NCI-H1417 (cell line): ENCODE results near the gene CHRM4.

Experiments used
- DNase-seq, 3 experiments: peaks; one replicate each; lab custom pipeline; 2025; lab: John Stamatoyannopoulos, UW

The CHRM4 gene

DNA sequence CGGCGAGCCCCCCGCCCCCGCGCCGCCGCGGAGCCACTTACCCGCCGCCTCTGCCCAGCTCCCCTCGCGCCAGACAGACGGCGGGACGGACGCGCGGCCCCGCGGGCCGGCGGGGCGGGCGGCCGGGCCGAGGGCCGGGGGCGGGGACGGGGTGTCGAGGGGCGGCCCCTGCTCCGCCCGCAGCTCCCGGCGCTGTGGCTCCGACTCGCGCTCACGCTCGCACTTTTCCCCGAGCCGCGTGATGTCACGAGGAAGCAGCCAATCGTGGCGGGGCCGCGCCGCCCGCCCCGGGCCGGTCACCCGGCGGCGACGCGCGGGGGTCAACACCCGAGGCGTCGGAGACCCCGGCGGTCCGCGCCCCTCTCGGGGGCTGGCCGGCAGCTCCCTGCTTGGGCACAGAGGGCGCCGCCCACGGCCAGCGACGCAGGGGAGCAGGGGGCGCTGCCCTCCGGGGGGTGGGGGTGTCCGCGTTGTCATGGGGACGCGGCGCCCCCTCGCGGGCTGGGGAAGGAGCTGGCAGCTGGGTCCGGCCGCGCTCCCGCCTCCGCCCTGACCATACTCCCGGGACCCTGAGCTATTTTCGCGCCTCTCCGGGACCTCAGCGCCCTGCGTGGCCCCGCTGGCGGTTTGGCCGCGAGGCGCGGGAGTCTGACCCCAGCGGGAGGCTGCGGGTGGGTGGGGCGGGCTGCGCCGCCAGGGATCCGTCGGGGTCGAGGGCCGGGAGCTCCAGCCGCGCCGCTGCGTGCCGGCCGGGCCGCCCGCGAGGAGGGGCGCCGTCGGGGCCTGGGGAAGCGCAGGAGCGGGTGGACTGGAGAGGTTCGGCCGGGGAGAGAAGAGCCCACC, at the start of gene CHRM4:
Gene CHRM4, minus strand, starts transcription at position 199 of the 843 bp plus-strand sequence. CDS start 5,219 bp downstream, outside the sequence.
- DNase-seq = peak; percentile 18 to 95 (median 86)

DNA sequence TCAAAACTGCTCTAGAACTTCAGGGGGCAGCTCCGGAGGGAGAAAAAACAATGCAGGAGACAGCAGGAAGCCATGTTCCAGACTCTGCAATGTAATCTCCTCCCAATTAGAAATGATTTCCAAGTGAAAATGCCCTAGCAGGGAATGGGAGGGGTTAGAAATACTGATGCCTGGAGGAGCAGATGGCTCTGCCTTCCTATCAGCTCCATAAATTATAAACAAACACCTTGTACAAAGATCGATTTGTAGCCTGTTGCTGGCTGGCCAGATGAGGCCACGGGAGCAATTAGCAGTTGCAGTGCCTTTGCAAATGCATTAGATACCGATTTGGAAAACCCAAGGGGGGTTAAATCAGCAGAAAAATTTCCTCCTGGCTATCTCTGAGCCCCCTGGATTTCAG, 46.6 kb upstream of the CHRM4 start:
- DNase-seq = peak in 2 of 3 experiments; percentile 17 to 44

GRCh38 chr11:46437122-46437689, 45.6 kb upstream of the CHRM4 start:
- no peak for DNase-seq

- no peak for DNase-seq
These were observed 44.5 kb upstream of the CHRM4 start for GRCh38 chr11:46436113-46436512.

DNA sequence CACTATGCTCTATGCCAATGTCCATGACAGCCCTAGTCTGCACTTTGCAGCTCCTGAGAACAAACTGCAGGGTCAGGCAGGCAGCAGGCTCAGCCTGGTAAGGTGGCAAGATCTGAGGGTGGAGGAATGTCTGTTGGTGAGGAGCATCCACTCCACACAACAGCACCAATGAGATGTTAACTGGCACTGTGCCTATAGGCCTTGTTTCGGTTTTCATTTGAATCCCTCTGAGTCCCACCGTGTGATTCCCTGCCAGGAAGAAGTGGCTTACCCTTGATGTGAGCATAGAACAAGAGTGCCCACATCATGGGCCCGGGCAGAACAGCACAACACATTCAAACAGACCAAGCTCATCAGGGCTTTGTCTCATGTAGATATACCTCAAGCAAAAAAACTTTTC, 44.1 kb upstream of the CHRM4 start:
- no peak for DNase-seq

GRCh38 chr11:46431211-46431610, 39.6 kb upstream of the CHRM4 start:
- DNase-seq = no peak

GRCh38 chr11:46429717-46430116, 38.1 kb upstream of the CHRM4 start:
- no peak for DNase-seq

- no peak for DNase-seq
These were observed 35.8 kb upstream of the CHRM4 start for GRCh38 chr11:46427364-46427763.

DNA sequence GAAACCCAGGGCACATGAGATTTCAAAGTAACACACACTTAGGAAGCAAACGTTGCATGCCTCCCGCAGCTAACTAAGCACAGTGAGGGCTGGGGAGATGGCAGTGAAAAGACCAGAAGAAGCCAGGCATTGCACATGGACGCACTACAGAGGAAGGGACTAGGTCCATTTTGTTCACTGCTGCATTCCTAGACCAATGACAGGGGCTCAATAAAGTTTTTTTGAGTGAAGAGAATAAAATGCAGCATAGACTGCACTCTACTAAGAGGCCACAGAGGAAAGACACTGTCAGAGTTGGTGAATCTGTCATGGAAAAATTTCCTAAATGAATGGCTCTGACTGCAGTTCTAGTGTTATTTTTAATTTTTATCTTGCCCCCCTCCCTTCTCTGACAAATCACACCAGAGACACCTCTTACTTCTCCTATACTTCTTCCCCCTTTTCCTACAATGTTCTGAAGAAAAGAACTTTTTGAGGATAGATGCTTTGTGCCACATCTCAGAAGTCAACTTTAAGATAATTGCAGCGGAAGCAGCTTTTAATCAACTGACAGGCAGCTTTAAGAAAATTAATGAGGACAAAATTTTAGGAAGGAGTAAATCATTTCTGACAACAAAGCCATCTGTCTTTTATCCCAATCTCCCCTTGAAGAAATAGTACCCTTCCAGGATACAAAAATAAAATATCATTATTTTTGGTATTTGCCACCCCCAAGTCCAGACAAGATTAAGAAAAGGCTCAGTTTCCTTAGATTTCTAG, 34.8 kb upstream of the CHRM4 start:
- no peak for DNase-seq

DNA sequence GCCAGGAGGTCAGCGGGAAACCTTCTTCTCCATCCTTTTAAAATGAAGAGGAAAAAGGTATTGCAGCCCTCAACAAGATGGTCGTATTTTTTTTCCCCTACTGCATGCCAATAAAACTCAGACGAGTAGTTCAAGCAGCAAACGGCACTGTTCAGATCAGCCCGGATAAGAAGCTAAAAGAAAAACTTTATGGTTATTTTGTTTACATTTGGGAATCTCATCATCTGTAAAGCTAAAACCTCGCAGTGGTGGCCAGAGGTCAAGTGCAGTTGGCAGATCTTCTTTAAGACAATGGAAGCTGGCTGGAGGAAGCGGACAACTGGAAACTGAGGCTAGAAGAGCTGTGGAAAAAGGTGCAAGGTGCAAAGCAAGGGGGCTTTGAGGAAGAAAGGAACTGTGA, 31.0 kb upstream of the CHRM4 start:
- no peak for DNase-seq

DNA sequence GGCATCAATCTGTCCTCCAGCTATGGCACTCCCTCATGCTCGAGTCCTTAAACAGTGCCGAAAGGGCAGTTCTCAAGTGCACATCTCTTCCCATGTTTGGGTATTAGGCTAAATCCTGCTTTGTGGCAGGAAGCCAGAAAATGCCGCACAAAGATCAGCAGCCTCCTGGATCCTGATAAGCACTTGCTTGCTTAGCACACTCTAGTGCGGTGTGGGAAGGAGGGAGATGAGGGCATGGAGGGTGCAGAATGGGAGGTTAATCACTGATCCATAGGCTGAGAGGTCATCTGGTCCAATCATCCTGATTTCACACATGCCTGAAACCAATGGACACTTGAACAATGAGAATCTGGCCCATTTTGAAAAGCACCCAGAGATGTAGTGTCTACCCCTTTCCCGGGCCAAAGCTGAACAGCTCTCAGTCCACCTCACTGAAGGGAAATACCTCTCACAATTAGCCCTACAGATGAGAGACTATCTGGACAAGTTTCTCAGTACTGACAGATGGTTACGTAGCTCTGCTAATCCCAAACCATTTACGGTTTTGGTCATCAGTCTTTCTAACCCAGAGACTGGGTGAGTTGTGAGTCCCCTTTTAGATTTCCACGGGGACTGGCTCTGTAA, 29.8 kb upstream of the CHRM4 start:
- DNase-seq = no peak

GRCh38 chr11:46420513-46420912, 28.9 kb upstream of the CHRM4 start:
- DNase-seq = no peak

DNA sequence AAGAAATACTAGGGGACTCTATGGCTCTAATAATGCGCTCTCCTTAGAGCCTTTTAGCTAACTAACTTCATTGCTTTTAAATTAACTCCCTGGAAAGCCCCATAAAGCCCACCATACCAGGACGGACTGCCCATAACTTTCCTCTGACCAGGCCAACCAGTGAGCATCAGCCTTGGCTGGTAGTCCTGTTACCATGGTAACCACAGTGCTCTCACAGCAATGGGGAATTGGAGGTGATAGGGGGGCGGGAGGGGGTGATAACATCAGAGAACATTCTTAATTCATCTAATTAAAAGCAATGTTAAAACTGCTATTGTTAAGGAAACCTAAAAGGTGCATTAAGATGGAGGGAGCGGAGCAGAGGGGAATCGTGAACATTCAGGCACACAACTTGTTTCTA, 27.2 kb upstream of the CHRM4 start:
- no peak for DNase-seq

DNA sequence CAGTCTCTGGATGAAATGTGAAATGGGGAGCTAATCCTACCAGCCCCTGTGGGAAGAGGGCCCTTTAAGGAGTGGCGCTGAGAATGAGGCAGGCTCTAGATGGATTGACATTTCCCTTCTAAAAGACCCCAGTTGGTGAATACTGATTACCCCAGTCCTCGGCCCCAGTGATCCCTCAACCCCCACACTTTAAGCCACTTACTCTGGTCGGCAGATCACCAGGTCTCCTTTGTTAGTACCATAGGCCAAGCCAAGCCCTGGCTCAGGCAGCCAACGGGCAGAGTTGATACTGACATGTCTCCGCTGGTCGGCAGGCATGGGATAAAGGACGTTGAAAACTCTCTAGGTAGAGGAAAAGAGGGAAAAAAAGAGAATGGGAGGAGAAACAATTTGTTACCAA, 26.1 kb upstream of the CHRM4 start:
- no peak for DNase-seq

DNA sequence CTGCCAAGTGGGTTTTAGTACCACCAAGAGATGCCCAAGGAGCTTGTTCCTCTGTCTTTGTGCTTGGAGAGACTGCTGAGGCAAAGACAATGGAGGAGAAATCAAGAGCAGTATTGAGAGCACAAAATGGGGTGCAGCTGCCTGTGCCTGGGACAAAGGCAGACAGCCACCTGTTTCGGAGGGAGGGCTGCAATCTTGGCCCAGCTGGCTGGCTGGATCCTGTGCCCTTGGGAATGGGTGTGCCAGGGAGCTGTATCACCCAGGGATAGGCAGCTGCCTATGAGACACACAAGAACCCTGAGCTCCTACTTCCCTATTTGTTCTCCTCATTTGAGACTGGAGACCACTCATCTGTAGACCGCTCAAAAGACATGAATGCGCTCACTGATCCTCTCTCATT, 23.3 kb upstream of the CHRM4 start:
- peak in 1 of 3 experiments; percentile 95 for DNase-seq

GRCh38 chr11:46414466-46414796, 22.9 kb upstream of the CHRM4 start:
- DNase-seq = peak; percentile 65 to 100 (median 94)

DNA sequence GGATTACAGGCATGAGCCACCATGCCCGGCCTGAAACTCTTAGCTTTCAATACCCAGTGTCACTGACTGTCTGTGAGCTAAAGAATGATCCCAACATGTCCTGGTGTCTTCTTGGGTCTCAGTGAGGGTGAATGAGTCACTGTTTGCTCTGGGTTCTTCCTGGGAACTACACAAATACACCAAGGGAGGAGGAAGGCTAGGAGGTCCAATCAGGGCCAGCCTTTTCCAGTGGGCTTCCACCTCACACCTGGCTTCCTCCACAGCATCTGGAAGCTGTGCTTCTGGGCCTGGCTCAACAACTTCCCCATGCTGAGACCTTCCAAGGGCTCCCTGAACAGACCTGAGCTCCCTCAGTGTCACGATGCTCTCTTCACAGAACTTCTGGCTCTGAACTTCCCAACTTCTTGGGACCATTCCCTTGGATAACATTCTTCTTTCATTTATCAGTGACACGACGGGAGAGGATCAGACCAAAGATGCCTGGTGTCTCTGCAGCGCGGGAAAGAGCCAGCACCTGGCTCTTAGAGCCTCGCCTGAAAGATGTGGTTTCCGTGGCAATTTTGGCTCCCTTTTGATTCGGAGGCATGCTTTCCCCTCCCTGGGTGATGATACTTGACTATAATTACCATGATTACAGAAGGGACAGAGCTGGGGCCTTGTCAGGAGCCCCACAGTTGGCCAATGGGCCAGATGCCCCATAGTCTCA, 22.3 kb upstream of the CHRM4 start:
- DNase-seq = peak; percentile 68 to 100 (median 90)

- peak in 2 of 3 experiments; percentile 28 to 48 for DNase-seq
These were observed 18.4 kb upstream of the CHRM4 start for GRCh38 chr11:46410021-46410420.

- no peak for DNase-seq
These were observed 16.9 kb upstream of the CHRM4 start for GRCh38 chr11:46408407-46408986.

DNA sequence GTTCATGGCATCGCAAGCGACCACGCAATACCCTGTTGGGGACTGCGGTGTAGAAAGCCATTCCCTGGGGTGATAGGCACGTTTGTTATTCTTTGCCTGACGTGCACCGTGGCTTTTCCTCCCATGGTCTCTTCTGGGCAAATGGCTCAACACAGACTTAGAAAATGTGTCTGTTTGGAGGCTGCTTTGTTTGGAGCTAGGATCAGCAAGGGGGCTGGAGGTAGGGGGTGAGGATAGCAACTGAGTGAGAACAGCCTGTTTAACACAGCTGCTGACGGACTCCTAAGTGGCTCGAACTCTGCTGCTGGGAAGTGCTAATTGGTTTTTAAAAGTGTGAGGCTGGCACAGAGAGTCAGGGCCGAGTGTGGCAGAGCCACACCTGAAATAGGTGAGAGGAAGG, 16.1 kb upstream of the CHRM4 start:
- DNase-seq = no peak

GRCh38 chr11:46404476-46405017, 13.0 kb upstream of the CHRM4 start:
- DNase-seq = no peak
